Keratinocyte (primary cell): ENCODE data around the gene GPR62.

ENCODE experiments used
- CTCF ChIP-seq, 3 experiments: IDR thresholded peaks in 1 of 3; conservative IDR thresholded peaks in 1 of 3; optimal IDR thresholded peaks in 1 of 3; 2 replicates in 2 of 3; 3 replicates in 1 of 3; pipeline versions ENCODE3 to v1.5.1; 2011; ENCODE audit warnings: low read length in 3 of 3, mild to moderate bottlenecking in 3 of 3, moderate library complexity in 2 of 3, control low read depth in 1 of 3, inconsistent platforms in 1 of 3; ENCODE audit not compliant: insufficient read depth in 2 of 3; ENCODE audit errors: extremely low read depth in 1 of 3
- EZH2 ChIP-seq: IDR thresholded peaks from one replicate; pipeline ENCODE4 v1.6.1; 2012; ENCODE audit warnings: inconsistent platforms, mild to moderate bottlenecking, low read length, moderate library complexity

GRCh38 chr3:51975852-51976549 lies 20.8 kb downstream of the GPR62 start:
- TF ChIP-seq CTCF (optimal IDR thresholded peaks at IDR 0.05 in 1 of 3, IDR thresholded peaks at IDR 0.05 in 1 of 3, conservative IDR thresholded peaks at IDR 0.05 in 1 of 3; ENCODE audit: extremely low read depth in 1 of 3, insufficient read depth in 2 of 3, low read length in 3 of 3), result no peak
- no peak for TF ChIP-seq EZH2
